Measurements from ENCODE around the gene PRR15L. TPM values are rescaled to one million over a fixed set of nuclear protein-coding genes. Genes with fewer than 3 reads are reported as not detected.
"Not testable (repeated sequence)": the region's sequence is repeated elsewhere in the genome, so short reads cannot be mapped to it uniquely, and the experiment has no call there.

PRR15L gene
- total RNA-seq, 2 experiments from 2014 or later = not detected

GRCh38 chr17:47996201-47996600 is 38.5 kb upstream of the PRR15L start:
- peaks cover 26% of the 10 kb centered on the region for H3K27me3 Mint-ChIP-seq
- peaks cover 5% of the 10 kb centered on the region for H3K4me1 Mint-ChIP-seq
- no peaks in the 10 kb centered on the region for H3K9me3 Mint-ChIP-seq
- no peaks in the 10 kb centered on the region for H3K36me3 Mint-ChIP-seq (ENCODE audit: low read depth)
- POLR2A ChIA-PET = no interaction called here
- no peak overlapping the region for H3K4me3 Mint-ChIP-seq
- H3K27ac Mint-ChIP-seq = no peak overlapping the region
- CTCF ChIA-PET = interaction anchor here (1.7 kb wide), 1 partner anchor 18 kb away, joined by 8 read pairs; no protein-coding TSS in a partner anchor
- DNase-seq = no peak

- ChIA-PET CTCF (interaction anchor here (0.6 to 1.7 kb wide), 2 partner anchors 17 to 19 kb away, joined by 3 to 8 read pairs; no protein-coding TSS in a partner anchor), POLR2A (no interaction called here)
- no peaks in the 10 kb centered on the region for H3K36me3 Mint-ChIP-seq (ENCODE audit: low read depth)
Measured at GRCh38 chr17:47995241-47995935, 37.7 kb upstream of the PRR15L start.

GRCh38 chr17:47994724-47995123 is 37.0 kb upstream of the PRR15L start:
- no peaks in the 10 kb centered on the region for H3K36me3 Mint-ChIP-seq (ENCODE audit: low read depth)
- ChIA-PET POLR2A (no interaction called here), CTCF (interaction anchor here (0.9 kb wide), 1 partner anchor 24 kb away, joined by 3 read pairs; the partner anchor contains the start of gene CDK5RAP3)
- no peak overlapping the region for H3K4me3 Mint-ChIP-seq
- H3K27me3 Mint-ChIP-seq = peaks cover 24% of the 10 kb centered on the region
- DNase-seq = no peak
- peaks cover 6% of the 10 kb centered on the region for H3K4me1 Mint-ChIP-seq
- H3K9me3 Mint-ChIP-seq = no peaks in the 10 kb centered on the region
- no peak overlapping the region for H3K27ac Mint-ChIP-seq

More at GRCh38 chr17:47995241-47995935, 37.7 kb upstream of the PRR15L start:
- no peak overlapping the region for H3K27ac Mint-ChIP-seq
- DNase-seq = no peak
- H3K27me3 Mint-ChIP-seq = peaks cover 28% of the 10 kb centered on the region
- H3K4me1 Mint-ChIP-seq = peaks cover 5% of the 10 kb centered on the region
- H3K9me3 Mint-ChIP-seq = no peaks in the 10 kb centered on the region
- H3K4me3 Mint-ChIP-seq = no peak overlapping the region

GRCh38 chr17:47993964-47994363 is 36.3 kb upstream of the PRR15L start:
- peaks cover 21% of the 10 kb centered on the region for H3K27me3 Mint-ChIP-seq

DNA sequence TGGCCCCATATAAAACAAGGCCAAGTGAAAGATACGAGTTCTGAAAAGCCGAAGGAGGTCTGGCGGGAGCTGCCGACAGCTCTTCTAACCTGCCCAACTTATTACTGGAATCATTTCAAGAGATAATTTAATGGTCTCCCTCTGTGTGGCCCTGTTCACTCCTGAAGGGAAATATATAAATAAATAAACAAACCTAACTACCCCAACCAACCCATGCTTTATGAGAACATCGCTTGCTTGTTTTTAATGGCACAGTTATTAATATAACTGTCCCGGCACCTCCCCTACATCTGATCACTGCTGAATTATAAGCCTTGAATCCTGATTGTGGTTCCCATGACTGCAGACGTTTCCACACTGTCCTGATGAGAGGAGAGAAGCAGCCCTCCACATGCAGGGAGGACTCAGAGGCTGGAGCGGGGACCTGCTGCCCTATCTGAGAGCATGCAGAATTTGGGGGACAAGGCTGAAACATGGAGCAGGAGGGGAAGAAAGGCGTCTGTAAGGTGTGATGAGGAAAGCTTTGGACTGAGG is 35.4 kb upstream of the PRR15L start:
- no peak for DNase-seq
- Mint-ChIP-seq H3K9me3 (no peaks in the 10 kb centered on the region), H3K27ac (no peak overlapping the region), H3K4me1 (peaks cover 17% of the 10 kb centered on the region), H3K36me3 (ENCODE audit: low read depth) (no peaks in the 10 kb centered on the region), H3K27me3 (peaks cover 21% of the 10 kb centered on the region), H3K4me3 (no peak overlapping the region)
- POLR2A ChIA-PET = interaction anchor here (1.5 kb wide), 1 partner anchor 97 kb away, joined by 3 read pairs; the partner anchor contains the start of gene SP2
- CTCF ChIA-PET = interaction anchor here (0.9 to 1.3 kb wide), 2 partner anchors 18 to 47 kb away, joined by 3 to 6 read pairs; no protein-coding TSS in a partner anchor

More at GRCh38 chr17:47993964-47994363, 36.3 kb upstream of the PRR15L start:
- Mint-ChIP-seq H3K36me3 (ENCODE audit: low read depth) (no peaks in the 10 kb centered on the region), H3K4me3 (no peak overlapping the region), H3K27ac (no peak overlapping the region), H3K4me1 (peaks cover 11% of the 10 kb centered on the region), H3K9me3 (no peaks in the 10 kb centered on the region)
- ChIA-PET CTCF (interaction anchor here (0.9 to 1.3 kb wide), 3 partner anchors 17 to 47 kb away, joined by 3 to 6 read pairs (median 3); partner anchors contain the start of gene CDK5RAP3), POLR2A (interaction anchor here (1.5 kb wide), 1 partner anchor 98 kb away, joined by 3 read pairs; the partner anchor contains the start of gene SP2)
- DNase-seq = no peak

DNA sequence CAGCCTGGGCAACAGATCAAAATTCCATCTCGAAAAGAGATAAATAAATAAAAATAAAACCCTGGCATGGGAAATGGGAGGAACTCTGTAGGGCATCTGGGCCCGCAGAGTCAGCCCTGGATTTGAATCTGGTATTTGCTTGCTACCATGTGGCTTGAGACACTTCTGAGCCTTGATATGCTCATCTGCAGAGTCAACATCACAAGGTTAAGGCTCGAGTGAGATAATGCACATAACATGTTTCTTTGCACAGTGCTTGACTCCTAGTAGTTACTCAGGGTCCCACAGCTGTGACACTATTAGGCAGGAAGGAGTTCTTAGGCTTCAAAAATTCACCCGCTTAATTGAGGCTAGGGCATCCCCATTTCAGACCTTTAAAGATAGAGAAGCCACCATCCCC is 34.5 kb upstream of the PRR15L start:
- H3K27ac Mint-ChIP-seq = no peak overlapping the region
- CTCF ChIA-PET = no interaction called here
- H3K36me3 Mint-ChIP-seq (ENCODE audit: low read depth) = no peaks in the 10 kb centered on the region
- no peaks in the 10 kb centered on the region for H3K9me3 Mint-ChIP-seq
- peaks cover 19% of the 10 kb centered on the region for H3K4me1 Mint-ChIP-seq
- POLR2A ChIA-PET = no interaction called here
- H3K4me3 Mint-ChIP-seq = no peak overlapping the region
- peaks cover 21% of the 10 kb centered on the region for H3K27me3 Mint-ChIP-seq
- DNase-seq = no peak

DNA sequence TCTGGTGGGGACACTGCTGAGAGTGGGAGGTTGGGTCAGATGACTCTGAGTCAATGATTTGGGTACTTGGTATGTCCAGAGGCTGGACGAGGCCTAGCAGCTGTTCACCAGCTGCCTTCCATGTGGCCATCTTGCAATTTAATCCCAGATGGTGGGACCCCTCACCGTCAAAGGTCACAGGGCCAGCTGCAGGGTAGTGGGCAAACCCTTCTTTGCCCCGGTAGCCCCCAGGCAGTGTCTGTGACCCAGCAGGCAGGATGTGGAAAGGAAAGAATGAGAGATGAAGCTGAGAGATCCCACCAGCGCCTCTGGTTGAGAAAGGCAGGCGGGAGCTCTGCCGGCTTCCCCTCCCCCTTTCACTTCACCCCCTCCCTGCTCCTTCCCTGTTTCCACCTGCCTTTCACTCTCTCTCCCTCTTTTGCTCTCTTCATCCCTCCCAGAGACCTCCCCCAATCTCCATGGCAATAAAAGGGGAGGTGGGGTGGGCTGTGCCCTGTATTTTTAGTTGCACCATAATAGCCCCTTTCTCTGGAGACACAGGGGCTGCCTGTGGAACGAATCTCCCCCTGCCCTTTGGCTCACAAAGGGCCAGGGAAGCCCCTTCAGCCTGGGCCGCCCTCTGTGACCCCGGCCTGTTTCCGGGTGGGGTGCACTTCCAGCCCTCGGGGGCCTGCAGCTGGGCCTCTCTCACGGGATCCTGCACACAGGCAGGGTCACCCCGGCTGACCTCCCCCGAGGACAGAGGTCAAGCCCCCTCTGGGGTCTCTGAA is 33.5 kb upstream of the PRR15L start:
- H3K27ac Mint-ChIP-seq = no peak overlapping the region
- peaks cover 16% of the 10 kb centered on the region for H3K27me3 Mint-ChIP-seq
- POLR2A ChIA-PET = interaction anchor here (1.0 kb wide), 1 partner anchor 23 kb away, joined by 3 read pairs; no protein-coding TSS in a partner anchor
- H3K9me3 Mint-ChIP-seq = no peaks in the 10 kb centered on the region
- peaks cover 19% of the 10 kb centered on the region for H3K4me1 Mint-ChIP-seq
- no peak for DNase-seq
- H3K4me3 Mint-ChIP-seq = no peak overlapping the region
- H3K36me3 Mint-ChIP-seq (ENCODE audit: low read depth) = no peaks in the 10 kb centered on the region
- CTCF ChIA-PET = interaction anchor here (1.8 to 2.0 kb wide), 3 partner anchors 13 to 89 kb away, joined by 6 to 7 read pairs (median 6); partner anchors contain the start of gene CDK5RAP3

DNA sequence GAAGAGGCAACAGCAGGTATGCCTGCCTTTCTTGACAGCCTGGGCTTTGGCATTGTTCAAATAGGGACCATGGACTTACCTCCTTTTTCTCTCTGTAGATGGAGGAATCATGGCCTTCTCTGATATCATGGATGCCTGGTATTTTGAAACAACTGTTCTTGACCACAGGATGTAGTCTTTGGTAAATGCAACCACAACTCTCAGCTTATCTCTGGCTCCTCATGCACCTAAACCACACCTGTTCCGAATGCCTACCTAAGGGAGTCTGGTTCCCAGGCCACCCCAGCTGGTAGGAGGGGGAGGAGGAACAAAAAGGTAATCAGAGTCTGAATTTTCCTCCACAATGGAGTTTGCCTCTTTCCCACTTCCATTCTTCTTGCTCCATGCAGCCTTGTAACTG is 32.0 kb upstream of the PRR15L start:
- ChIA-PET POLR2A (interaction anchor here (1.4 kb wide), 1 partner anchor 94 kb away, joined by 3 read pairs; no protein-coding TSS in a partner anchor), CTCF (interaction anchor here (1.8 to 2.0 kb wide), 3 partner anchors 11 to 90 kb away, joined by 6 to 7 read pairs (median 6); partner anchors contain the start of gene CDK5RAP3)
- Mint-ChIP-seq H3K9me3 (no peaks in the 10 kb centered on the region), H3K27ac (no peak overlapping the region), H3K4me3 (no peak overlapping the region), H3K27me3 (peaks cover 16% of the 10 kb centered on the region), H3K36me3 (ENCODE audit: low read depth) (peaks cover 6% of the 10 kb centered on the region), H3K4me1 (peaks cover 19% of the 10 kb centered on the region)
- no peak for DNase-seq

DNA sequence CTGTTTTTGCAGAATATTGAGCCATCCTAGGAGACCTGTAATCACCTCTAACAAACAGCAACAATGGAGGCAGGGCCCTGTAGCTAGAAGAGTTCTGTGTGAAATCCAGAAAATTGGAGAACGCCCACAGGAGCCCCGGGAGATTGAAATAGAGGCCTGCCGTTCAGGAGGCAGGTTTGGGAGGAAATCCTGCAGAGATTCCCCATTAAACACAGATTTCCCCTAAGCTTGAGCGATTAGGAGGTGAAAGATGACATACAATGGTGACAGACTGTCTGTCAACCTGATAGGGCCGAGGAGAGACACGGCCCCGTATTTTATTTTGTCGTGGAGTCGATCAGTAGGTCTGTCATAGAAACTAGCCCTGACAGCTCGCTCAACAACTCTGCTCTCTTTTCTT is 31.5 kb upstream of the PRR15L start:
- peaks cover 19% of the 10 kb centered on the region for H3K4me1 Mint-ChIP-seq
- no peaks in the 10 kb centered on the region for H3K9me3 Mint-ChIP-seq
- peaks cover 7% of the 10 kb centered on the region for H3K36me3 Mint-ChIP-seq (ENCODE audit: low read depth)
- ChIA-PET POLR2A (interaction anchor here (0.9 to 1.4 kb wide), 2 partner anchors 11 to 94 kb away, joined by 3 read pairs; no protein-coding TSS in a partner anchor), CTCF (interaction anchor here (1.8 to 2.0 kb wide), 2 partner anchors 11 to 18 kb away, joined by 6 to 7 read pairs; partner anchors contain the start of gene CDK5RAP3)
- H3K27ac Mint-ChIP-seq = no peak overlapping the region
- no peak for DNase-seq
- H3K27me3 Mint-ChIP-seq = peaks cover 12% of the 10 kb centered on the region
- no peak overlapping the region for H3K4me3 Mint-ChIP-seq

DNA sequence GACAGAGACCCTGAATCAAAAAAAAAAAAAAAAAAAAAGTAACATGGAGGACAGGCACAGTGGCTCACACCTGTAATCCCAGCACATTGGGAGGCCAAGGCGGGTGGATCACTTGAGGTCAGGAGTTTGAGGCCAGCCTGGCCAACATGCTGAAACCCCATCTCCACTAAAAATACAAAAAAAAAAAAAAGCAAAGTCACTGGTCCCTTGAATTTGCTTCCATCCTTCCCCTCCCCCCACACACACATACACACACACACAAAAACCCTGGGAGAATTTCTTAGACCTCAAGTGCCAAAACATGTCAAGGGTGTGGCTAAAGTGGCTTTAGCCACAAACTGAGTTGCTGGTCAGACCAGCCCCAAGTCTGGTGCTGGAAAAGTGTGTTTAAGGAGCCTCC is 30.8 kb upstream of the PRR15L start:
- H3K4me3 Mint-ChIP-seq, H3K9me3 Mint-ChIP-seq, DNase-seq, H3K27ac Mint-ChIP-seq, CTCF ChIA-PET, H3K27me3 Mint-ChIP-seq: not testable (repeated sequence)
- peaks cover 14% of the 10 kb centered on the region for H3K36me3 Mint-ChIP-seq (ENCODE audit: low read depth)
- POLR2A ChIA-PET = interaction anchor here (0.9 kb wide), 1 partner anchor 11 kb away, joined by 3 read pairs; no protein-coding TSS in a partner anchor
- H3K4me1 Mint-ChIP-seq = peaks cover 20% of the 10 kb centered on the region

- CTCF ChIA-PET = interaction anchor here (0.5 to 1.5 kb wide), 3 partner anchors 9 to 133 kb away, joined by 3 to 4 read pairs (median 3); no protein-coding TSS in a partner anchor
- POLR2A ChIA-PET = interaction anchor here (0.8 kb wide), 1 partner anchor 16 kb away, joined by 3 read pairs; the partner anchor contains the start of gene CDK5RAP3
Measured at GRCh38 chr17:47987240-47987835, 29.7 kb upstream of the PRR15L start.

GRCh38 chr17:47986520-47986919 is 28.8 kb upstream of the PRR15L start:
- no peak for DNase-seq
- Mint-ChIP-seq H3K9me3 (no peaks in the 10 kb centered on the region), H3K36me3 (ENCODE audit: low read depth) (peaks cover 26% of the 10 kb centered on the region), H3K27ac (no peak overlapping the region), H3K4me1 (peaks cover 28% of the 10 kb centered on the region), H3K4me3 (no peak overlapping the region), H3K27me3 (peaks cover 2% of the 10 kb centered on the region)
- ChIA-PET CTCF (interaction anchor here (0.5 to 1.5 kb wide), 3 partner anchors 8 to 134 kb away, joined by 3 to 4 read pairs (median 3); no protein-coding TSS in a partner anchor), POLR2A (interaction anchor here (0.8 kb wide), 1 partner anchor 15 kb away, joined by 3 read pairs; the partner anchor contains the start of gene CDK5RAP3)

More at GRCh38 chr17:47987240-47987835, 29.7 kb upstream of the PRR15L start:
- H3K9me3 Mint-ChIP-seq = no peaks in the 10 kb centered on the region
- peaks cover 22% of the 10 kb centered on the region for H3K36me3 Mint-ChIP-seq (ENCODE audit: low read depth)
- H3K27me3 Mint-ChIP-seq = peaks cover 4% of the 10 kb centered on the region
- H3K27ac Mint-ChIP-seq = no peak overlapping the region
- H3K4me3 Mint-ChIP-seq = no peak overlapping the region
- no peak for DNase-seq
- peaks cover 25% of the 10 kb centered on the region for H3K4me1 Mint-ChIP-seq
